Testis (tissue), 2 donors: ENCODE data around the gene JAKMIP1.

ENCODE experiments used
- POLR2A ChIP-seq: fragments of 450-650 bp; IDR thresholded peaks from one replicate; pipeline ENCODE4 v1.6.1; 2017; ENCODE audit warnings: antibody characterized with exemption, mild to moderate bottlenecking, moderate library complexity
- TF ChIP-seq, protein P1 (sequence below), 3 experiments: fragments of 450-650 bp in 2 of 3; fragments of 200-600 bp in 1 of 3; sonication (generic) in 1 of 3; IDR thresholded peaks; one replicate each; pipeline ENCODE4 v1.5.1; 2016 to 2019; ENCODE audit warnings: antibody characterized with exemption in 3 of 3, mild to moderate bottlenecking in 2 of 3, moderate library complexity in 1 of 3

DNA sequence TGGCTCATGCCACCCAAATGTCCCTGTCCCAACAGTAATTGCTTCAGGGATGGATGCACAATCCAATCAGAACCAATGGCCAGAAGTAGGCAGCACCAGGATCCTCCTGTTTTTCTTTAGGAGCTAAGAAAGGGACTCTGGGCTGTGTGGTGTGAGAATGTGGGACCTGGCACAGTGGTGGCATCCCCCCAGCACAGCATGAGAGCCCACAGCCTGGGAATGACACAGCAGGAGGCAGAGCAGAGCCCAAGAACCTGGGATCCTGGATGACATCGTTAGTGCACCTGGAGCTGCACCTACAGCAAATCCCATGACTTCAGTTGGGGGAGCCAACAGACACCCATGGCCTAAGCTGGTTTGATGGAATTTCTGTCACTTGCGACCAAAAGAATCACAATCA lies 111.4 kb downstream of the JAKMIP1 start:
- TF ChIP-seq, protein P1, sequence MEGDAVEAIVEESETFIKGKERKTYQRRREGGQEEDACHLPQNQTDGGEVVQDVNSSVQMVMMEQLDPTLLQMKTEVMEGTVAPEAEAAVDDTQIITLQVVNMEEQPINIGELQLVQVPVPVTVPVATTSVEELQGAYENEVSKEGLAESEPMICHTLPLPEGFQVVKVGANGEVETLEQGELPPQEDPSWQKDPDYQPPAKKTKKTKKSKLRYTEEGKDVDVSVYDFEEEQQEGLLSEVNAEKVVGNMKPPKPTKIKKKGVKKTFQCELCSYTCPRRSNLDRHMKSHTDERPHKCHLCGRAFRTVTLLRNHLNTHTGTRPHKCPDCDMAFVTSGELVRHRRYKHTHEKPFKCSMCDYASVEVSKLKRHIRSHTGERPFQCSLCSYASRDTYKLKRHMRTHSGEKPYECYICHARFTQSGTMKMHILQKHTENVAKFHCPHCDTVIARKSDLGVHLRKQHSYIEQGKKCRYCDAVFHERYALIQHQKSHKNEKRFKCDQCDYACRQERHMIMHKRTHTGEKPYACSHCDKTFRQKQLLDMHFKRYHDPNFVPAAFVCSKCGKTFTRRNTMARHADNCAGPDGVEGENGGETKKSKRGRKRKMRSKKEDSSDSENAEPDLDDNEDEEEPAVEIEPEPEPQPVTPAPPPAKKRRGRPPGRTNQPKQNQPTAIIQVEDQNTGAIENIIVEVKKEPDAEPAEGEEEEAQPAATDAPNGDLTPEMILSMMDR (IDR thresholded peaks at IDR 0.05): no peak
- TF ChIP-seq POLR2A: no peak
